Measurements from ENCODE around the gene RPS18. TPM values are rescaled to one million over a fixed set of nuclear protein-coding genes. Genes with fewer than 3 reads are reported as not detected.

The RPS18 gene
- polyA plus RNA-seq, 1 of the 3 experiments (the other 2 are of a cell fraction), result 12,112 TPM

DNA sequence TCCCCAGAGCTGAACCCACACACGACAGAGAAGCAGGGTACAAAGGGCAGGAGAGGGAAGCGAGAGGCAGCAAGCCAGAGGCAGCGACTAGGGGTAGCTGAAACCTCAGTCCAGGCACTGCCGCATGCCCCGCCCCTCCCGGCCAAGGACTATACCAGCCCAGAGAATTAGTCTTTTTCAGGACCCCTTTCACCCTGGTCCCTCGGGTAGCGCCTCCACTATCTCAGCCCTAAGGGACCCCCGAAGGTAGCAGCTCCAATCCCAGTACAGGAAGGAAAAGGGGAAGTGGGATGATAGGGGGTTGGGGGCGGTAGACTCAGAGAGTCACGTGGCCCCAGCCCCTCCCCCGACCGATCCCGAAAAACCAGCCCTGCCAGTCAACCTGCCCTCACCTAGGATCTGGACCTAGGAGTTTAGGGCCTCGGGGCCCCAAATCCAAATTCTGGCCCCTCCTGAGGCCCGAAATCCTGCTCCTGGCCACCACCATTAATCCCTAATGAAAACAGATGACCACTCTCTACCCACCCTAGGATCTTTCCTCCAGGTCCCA lies 25.6 kb downstream of the RPS18 start:
- WGBS (ENCODE audit: low lambda C conversion rate), result 29% methylated on average over 8 of the region's 16 CpGs
- Histone ChIP-seq H2AFZ (ENCODE audit: low read depth) (no peak overlapping the region), H3K27ac (ENCODE audit: low read depth in 2 of 2, low read length in 1 of 2) (peak overlapping the region; percentile 48 to 99; a peak in 3 of 4 replicates)

DNA sequence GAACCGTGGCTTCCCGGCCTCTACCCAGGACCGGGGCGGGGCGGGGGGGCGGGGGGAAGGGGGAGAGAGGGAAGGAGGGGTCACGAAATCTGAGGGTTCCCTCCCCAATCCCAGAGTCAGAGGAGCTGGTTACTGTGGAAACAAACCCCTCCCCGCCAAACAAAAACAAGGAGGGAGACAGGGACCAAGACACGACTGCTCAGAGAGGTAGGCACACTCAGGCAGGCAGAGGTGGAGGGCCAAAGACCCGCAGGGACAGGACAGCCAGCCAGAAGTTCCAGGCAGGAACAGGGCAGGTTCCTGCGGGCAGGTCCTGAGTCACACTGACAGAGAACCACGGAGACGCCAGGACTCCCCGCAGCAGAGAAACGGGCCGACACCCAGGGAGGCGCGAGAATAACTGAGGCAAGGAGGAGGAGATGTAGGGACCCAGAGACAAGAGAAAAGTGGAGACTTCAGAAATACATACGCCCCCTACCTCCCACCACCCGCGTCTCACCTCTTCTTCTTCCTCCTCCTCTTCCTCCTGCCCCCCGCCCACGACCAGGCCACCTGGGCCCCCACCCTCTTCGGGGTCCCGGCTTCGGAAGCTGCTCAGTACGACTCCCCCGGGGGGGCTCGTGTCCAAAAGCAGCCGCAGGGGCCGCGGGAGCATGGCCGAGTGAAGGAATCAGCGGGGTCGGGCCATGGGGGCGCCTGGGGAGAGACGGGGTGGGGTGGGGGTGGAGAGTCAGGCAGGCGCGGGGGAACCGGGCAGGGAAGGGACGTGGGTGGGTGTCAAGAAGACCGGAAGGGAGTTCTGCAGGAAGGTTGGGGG lies 26.3 kb downstream of the RPS18 start:
- peak overlapping the region; percentile 94 for H3K9ac ChIP-seq
- H3K4me2 ChIP-seq, result peak overlapping the region; percentile 94
- H3K36me3 ChIP-seq (replicated peaks in 1 of 2; ENCODE audit: control insufficient read depth in 1 of 2, insufficient read depth in 2 of 2, low read length in 1 of 2), result peaks cover 11 to 26% of the 10 kb centered on the region in 2 experiments
- ChIA-PET POLR2A (interaction anchor here (1.5 to 3.3 kb wide), 4 partner anchors 9 to 47 kb away, joined by 4 to 30 read pairs (median 15); partner anchors contain the start of genes B3GALT4, PFDN6, RPS18 and VPS52), CTCF (interaction anchor here (1.0 to 3.9 kb wide), 11 partner anchors 9 to 124 kb away, joined by 3 to 30 read pairs (median 7); partner anchors contain the start of genes B3GALT4, PFDN6, RPS18 and TAPBP)
- peaks cover 43% of the 10 kb centered on the region for H3K79me2 ChIP-seq (ENCODE audit: insufficient read depth)
- H3K4me3 ChIP-seq (ENCODE audit: low read depth in 2 of 2, low read length in 1 of 2), result peak overlapping the region; percentile 84 to 89
- peak; percentile 83 for DNase-seq
- no peaks in the 10 kb centered on the region for H3K27me3 ChIP-seq (ENCODE audit: insufficient read depth)
- peaks cover 22% of the 10 kb centered on the region for H3F3A ChIP-seq (replicated peaks; ENCODE audit: insufficient read depth)
- H3K27ac ChIP-seq (ENCODE audit: low read depth in 2 of 2, low read length in 1 of 2), result peak overlapping the region; percentile 99
- H4K20me1 ChIP-seq (ENCODE audit: insufficient read depth), result peaks cover 11% of the 10 kb centered on the region; the same call in 1 of the 2 replicates
- peaks cover 4 to 13% of the 10 kb centered on the region in 2 experiments; a peak in 1 of 4 replicates for H3K4me1 ChIP-seq (ENCODE audit: control insufficient read depth in 1 of 2, insufficient read depth in 2 of 2, low read depth in 1 of 2, low read length in 1 of 2)
- no peak for TF ChIP-seq TEAD4 (IDR thresholded peaks at IDR 0.05; ENCODE audit: borderline replicate concordance, insufficient read depth)
- TF ChIP-seq POLR2AphosphoS5 (IDR thresholded peaks at IDR 0.05; ENCODE audit: low read depth, low read length), result peak; percentile 68
- TF ChIP-seq, protein P1, sequence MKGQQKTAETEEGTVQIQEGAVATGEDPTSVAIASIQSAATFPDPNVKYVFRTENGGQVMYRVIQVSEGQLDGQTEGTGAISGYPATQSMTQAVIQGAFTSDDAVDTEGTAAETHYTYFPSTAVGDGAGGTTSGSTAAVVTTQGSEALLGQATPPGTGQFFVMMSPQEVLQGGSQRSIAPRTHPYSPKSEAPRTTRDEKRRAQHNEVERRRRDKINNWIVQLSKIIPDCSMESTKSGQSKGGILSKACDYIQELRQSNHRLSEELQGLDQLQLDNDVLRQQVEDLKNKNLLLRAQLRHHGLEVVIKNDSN (IDR thresholded peaks at IDR 0.05; ENCODE audit: borderline replicate concordance, low read depth), result no peak
- TF ChIP-seq, protein P2, sequence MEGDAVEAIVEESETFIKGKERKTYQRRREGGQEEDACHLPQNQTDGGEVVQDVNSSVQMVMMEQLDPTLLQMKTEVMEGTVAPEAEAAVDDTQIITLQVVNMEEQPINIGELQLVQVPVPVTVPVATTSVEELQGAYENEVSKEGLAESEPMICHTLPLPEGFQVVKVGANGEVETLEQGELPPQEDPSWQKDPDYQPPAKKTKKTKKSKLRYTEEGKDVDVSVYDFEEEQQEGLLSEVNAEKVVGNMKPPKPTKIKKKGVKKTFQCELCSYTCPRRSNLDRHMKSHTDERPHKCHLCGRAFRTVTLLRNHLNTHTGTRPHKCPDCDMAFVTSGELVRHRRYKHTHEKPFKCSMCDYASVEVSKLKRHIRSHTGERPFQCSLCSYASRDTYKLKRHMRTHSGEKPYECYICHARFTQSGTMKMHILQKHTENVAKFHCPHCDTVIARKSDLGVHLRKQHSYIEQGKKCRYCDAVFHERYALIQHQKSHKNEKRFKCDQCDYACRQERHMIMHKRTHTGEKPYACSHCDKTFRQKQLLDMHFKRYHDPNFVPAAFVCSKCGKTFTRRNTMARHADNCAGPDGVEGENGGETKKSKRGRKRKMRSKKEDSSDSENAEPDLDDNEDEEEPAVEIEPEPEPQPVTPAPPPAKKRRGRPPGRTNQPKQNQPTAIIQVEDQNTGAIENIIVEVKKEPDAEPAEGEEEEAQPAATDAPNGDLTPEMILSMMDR (IDR thresholded peaks at IDR 0.05), result peak; percentile 15; the same call in 1 of the 2 replicates
- 0 out of 2 replicates have a peak, but pooled peaks have one; percentile 50 for TF ChIP-seq SIN3A (IDR thresholded peaks at IDR 0.05; ENCODE audit: borderline replicate concordance, low read depth, low read length)
- no peaks in the 10 kb centered on the region for H3K9me3 ChIP-seq
- no peak overlapping the region for H2AFZ ChIP-seq (ENCODE audit: low read depth)
- WGBS (ENCODE audit: low lambda C conversion rate), result 2% methylated on average over 35 of the region's 42 CpGs
- no peaks in the 10 kb centered on the region for H3K9me2 ChIP-seq

More for the DNA sequence above, 25.6 kb downstream of the RPS18 start:
- peaks cover 11% of the 10 kb centered on the region; the same call in 1 of the 2 replicates for H4K20me1 ChIP-seq (ENCODE audit: insufficient read depth)
- H3F3A ChIP-seq (replicated peaks; ENCODE audit: insufficient read depth), result peaks cover 22% of the 10 kb centered on the region
- peaks cover 36% of the 10 kb centered on the region for H3K79me2 ChIP-seq (ENCODE audit: insufficient read depth)
- peaks cover 4 to 13% of the 10 kb centered on the region in 2 experiments; a peak in 1 of 4 replicates for H3K4me1 ChIP-seq (ENCODE audit: control insufficient read depth in 1 of 2, insufficient read depth in 2 of 2, low read depth in 1 of 2, low read length in 1 of 2)
- TF ChIP-seq MXI1 (IDR thresholded peaks at IDR 0.05; ENCODE audit: low read depth, low read length) (peak; percentile 32; the same call in 1 of the 2 replicates), MEF2A (IDR thresholded peaks at IDR 0.05; ENCODE audit: borderline replicate concordance, low read depth) (no peak)
- TF ChIP-seq, protein P1 (IDR thresholded peaks at IDR 0.05; ENCODE audit: borderline replicate concordance, low read depth), result peak; percentile 88
- TF ChIP-seq, protein P3, sequence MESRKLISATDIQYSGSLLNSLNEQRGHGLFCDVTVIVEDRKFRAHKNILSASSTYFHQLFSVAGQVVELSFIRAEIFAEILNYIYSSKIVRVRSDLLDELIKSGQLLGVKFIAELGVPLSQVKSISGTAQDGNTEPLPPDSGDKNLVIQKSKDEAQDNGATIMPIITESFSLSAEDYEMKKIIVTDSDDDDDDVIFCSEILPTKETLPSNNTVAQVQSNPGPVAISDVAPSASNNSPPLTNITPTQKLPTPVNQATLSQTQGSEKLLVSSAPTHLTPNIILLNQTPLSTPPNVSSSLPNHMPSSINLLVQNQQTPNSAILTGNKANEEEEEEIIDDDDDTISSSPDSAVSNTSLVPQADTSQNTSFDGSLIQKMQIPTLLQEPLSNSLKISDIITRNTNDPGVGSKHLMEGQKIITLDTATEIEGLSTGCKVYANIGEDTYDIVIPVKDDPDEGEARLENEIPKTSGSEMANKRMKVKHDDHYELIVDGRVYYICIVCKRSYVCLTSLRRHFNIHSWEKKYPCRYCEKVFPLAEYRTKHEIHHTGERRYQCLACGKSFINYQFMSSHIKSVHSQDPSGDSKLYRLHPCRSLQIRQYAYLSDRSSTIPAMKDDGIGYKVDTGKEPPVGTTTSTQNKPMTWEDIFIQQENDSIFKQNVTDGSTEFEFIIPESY (IDR thresholded peaks at IDR 0.05; ENCODE audit: borderline replicate concordance, low read depth), result no peak
- TF ChIP-seq, protein P4, sequence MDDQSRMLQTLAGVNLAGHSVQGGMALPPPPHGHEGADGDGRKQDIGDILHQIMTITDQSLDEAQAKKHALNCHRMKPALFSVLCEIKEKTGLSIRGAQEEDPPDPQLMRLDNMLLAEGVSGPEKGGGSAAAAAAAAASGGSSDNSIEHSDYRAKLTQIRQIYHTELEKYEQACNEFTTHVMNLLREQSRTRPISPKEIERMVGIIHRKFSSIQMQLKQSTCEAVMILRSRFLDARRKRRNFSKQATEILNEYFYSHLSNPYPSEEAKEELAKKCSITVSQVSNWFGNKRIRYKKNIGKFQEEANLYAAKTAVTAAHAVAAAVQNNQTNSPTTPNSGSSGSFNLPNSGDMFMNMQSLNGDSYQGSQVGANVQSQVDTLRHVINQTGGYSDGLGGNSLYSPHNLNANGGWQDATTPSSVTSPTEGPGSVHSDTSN (IDR thresholded peaks at IDR 0.05), result peak; percentile 32; the same call in 1 of the 2 replicates
- peak; percentile 69 for DNase-seq
- peak overlapping the region; percentile 94 for H3K9ac ChIP-seq
- no peaks in the 10 kb centered on the region for H3K9me3 ChIP-seq
- H3K27me3 ChIP-seq (ENCODE audit: insufficient read depth), result no peaks in the 10 kb centered on the region
- ChIA-PET POLR2A (interaction anchor here (1.6 to 3.3 kb wide), 2 partner anchors 21 to 25 kb away, joined by 4 to 26 read pairs; partner anchors contain the start of genes B3GALT4, RPS18 and VPS52), CTCF (interaction anchor here (0.9 to 3.9 kb wide), 6 partner anchors 15 to 128 kb away, joined by 3 to 19 read pairs (median 4); partner anchors contain the start of gene B3GALT4)
- H3K4me3 ChIP-seq (ENCODE audit: low read depth in 2 of 2, low read length in 1 of 2), result peak overlapping the region; percentile 84 to 89
- peaks cover 12 to 31% of the 10 kb centered on the region in 2 experiments for H3K36me3 ChIP-seq (replicated peaks in 1 of 2; ENCODE audit: control insufficient read depth in 1 of 2, insufficient read depth in 2 of 2, low read length in 1 of 2)
- H3K9me2 ChIP-seq, result no peaks in the 10 kb centered on the region
- peak overlapping the region; percentile 94 for H3K4me2 ChIP-seq
